ENCODE data around the gene SMARCC2.

GRCh38 chr12:56216461-56216860, 27.2 kb upstream of the SMARCC2 start:
- TF ChIP-seq REST (IDR thresholded peaks at IDR 0.05; ENCODE audit: insufficient read depth in 1 of 2, low read depth in 2 of 2, low read length in 1 of 2), result no peak
- TF ChIP-seq CTCF (IDR thresholded peaks at IDR 0.05), result no peak
- TF ChIP-seq SIN3A (IDR thresholded peaks at IDR 0.05; ENCODE audit: borderline replicate concordance, insufficient read depth, low read depth, low read length), result no peak
- TF ChIP-seq TCF7L2 (IDR thresholded peaks at IDR 0.05; ENCODE audit: low read depth, low read length), result no peak
- TF ChIP-seq POLR2AphosphoS5 (IDR thresholded peaks at IDR 0.05; ENCODE audit: low read depth, low read length), result no peak

Data from Panc1 (cell line).